Caki2 (cell line): ENCODE data around the gene TCTN3. TPM values are rescaled to one million over a fixed set of nuclear protein-coding genes. Genes with fewer than 3 reads are reported as not detected.
"Not testable (repeated sequence)": the region's sequence is repeated elsewhere in the genome, so short reads cannot be mapped to it uniquely, and the experiment has no call there.

Experiments
- DNase-seq: peaks from one replicate; pipeline ENCODE4 v3.0.0-alpha.2; 2015; ENCODE audit warnings: low read depth
- in situ Hi-C: cut with HindIII; loops from 2 replicates; pipeline ENCODE4 v1.10.0; 2016; ENCODE audit warnings: low sequenced_read_pairs, low pct_unique_long_range_greater_than_20kb, mixed read lengths
- total RNA-seq: library from RNA; depleted of rRNA; stranded (reverse); fragments of >200 nt; shearing (Covaris generic); gene quantifications from 2 replicates; pipeline ENCODE4 v1.2.3, GENCODE V29; 2014; ENCODE audit warnings: low replicate concordance; rRNA removed

Gene TCTN3, protein sequence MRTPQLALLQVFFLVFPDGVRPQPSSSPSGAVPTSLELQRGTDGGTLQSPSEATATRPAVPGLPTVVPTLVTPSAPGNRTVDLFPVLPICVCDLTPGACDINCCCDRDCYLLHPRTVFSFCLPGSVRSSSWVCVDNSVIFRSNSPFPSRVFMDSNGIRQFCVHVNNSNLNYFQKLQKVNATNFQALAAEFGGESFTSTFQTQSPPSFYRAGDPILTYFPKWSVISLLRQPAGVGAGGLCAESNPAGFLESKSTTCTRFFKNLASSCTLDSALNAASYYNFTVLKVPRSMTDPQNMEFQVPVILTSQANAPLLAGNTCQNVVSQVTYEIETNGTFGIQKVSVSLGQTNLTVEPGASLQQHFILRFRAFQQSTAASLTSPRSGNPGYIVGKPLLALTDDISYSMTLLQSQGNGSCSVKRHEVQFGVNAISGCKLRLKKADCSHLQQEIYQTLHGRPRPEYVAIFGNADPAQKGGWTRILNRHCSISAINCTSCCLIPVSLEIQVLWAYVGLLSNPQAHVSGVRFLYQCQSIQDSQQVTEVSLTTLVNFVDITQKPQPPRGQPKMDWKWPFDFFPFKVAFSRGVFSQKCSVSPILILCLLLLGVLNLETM
- 44.7 and 45.5 TPM in 2 replicates for total RNA-seq

DNA sequence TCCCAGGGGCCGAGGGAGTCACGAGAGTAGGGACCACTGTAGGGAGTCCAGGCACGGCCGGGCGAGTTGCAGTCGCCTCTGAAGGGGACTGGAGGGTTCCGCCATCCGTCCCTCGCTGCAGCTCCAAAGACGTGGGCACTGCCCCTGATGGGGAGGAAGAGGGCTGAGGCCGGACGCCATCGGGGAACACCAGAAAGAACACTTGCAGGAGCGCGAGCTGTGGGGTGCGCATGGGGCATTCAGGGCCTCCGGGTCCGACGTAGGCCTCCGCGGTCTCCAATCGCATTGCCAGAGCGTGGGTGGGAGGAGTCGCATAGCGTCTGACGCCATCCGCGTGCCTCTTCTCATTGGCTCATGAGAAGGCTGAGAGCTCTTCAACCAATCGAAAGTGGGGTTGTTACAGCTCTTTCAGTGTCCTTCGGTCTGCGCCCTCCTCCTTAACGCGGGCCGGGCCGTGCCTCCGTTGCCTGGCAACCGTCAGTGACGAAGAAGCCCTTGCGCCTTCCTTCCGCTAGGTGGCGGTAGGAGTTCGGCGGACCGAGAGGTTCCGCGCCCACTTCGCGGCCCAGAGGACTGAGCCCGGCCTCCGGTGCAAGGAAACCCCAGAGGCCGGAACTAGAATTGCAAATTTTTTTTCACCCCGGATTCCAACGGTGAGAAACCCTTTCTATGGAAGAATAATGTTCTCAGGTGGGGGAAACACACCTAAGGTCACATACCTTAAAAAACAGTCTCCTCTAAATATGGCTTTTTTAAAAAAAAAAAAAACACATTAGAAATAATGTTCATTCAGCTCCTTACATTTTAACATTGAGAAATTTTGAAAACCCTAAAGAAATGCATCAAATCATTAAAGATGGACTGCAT lies at the start of gene TCTN3:
Gene TCTN3 (minus strand): TSS at position 260 of the 867 bp plus-strand sequence. CDS start 28 bp downstream, at position 232.
- in situ Hi-C loops = no loop called here

DNA sequence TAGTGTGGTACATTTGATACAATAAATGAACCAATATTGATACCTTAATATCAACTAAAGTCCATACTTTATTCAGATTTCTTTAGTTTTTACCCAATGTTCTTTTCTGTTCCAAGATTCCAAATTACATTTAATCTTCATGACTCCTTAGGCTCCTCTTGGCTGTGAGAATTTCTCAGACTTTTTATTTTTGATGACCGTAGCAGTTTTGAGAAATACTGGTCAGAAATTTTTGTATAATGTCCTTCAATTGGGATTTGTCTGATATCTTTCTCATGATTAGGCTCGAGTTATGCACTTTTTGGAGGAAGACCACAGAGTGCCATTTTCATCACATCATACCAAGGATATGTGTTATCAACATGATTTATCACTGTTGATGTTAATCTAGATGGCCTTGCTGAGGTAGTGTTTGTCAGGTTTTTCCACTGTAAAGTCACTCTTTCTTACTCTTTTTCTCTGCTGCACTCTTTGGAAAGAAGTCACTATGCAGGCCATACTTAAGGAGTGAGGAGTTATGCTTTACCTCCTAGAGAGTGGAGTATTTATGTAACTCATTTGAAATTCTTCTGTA lies 49.3 kb upstream of the TCTN3 start:
- in situ Hi-C loops = no loop called here
- no peak for DNase-seq

More for the DNA sequence above, at the start of gene TCTN3:
- peak; percentile 99 for DNase-seq

DNA sequence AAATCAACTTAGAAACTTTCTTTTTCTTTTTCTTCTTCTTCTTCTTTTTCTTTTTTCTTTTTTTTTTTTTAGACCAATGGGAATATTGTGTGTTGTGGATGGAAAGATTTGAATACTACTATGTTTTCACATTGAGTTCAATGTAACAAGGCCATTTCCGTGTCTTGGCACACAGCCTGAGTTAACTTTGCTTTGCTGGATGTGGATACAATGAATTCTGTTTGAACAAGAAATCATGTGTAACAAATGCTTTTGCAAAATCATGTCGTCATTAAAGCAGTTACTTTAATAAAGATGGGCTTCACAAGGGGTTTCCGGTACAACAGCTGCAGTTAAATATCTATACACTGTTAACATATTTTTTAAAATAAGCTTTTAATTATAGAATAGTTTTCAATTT lies 48.8 kb upstream of the TCTN3 start:
- in situ Hi-C loops = no loop called here

DNA sequence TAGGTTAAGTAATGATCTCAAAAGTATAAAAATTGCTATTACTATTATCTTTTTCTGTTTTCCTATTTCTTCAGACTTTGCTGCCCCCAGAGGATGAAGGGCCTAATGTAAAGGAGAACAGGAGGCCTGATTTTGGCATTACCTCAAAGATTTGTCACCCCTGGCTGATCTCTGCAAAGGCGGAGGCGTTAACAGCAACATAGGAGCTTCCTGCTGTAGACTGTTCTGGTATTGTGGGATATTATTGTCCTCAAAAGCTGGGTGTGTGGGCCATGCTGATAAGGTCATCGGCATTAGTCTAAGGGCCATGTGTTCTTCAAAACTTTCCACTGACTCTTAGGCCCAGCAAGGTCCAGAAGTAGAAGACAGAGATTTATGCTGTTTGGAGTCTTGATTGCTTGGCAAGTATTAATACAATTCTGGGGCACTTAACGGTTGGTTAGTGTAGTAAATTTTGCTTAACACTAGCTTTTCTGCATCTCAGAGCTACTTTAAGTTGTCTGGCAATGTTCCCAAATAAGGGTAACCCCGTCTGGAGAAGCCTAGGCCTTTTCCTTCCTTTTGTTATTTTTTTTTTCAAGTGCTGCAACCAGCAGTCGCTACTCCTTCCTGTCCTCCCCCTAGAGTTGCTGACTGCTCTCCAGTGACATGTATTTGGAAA lies 48.2 kb upstream of the TCTN3 start:
- in situ Hi-C loops = no loop called here
- no peak for DNase-seq

More for the DNA sequence above, 48.8 kb upstream of the TCTN3 start:
- DNase-seq = no peak

DNA sequence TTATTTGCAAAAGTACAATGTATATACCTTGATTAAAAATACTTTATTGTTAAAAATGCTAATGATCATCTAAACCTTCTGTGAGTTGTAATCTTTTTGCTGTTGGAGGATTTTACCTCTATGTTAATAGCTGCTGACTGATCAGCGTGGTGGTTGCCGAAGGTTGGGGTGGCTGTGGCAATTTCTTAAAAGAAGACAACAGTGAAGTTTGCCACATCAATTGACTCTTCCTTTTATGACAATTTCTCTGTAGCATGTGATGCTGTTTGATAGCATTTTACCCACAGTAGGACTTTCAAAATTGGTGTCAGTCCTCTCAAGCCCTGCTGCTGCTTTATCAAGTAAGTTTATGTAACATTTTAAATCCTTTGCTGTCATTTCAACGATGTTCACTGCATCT lies 45.3 kb upstream of the TCTN3 start:
- in situ Hi-C loops = no loop called here
- DNase-seq = no peak

DNA sequence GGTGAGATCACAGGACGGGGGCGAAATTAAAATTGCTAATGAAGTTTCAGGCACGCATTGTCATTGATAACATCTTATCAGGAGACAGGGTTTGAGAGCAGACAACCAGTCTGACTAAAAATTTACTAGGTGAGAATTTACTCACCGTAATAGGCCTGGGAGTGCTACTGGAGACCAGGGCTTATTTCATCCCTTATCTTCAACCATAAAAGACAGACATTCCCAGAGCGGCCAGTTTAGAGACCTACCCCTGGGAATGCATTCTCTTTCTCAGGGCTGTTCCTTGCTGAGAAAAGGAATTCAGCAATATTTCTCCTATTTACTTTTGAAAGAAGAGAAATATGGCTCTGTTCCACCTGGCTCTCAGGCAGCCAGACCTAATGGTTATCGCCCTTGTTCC lies 39.2 kb upstream of the TCTN3 start:
- in situ Hi-C loops, DNase-seq: not testable (repeated sequence)

DNA sequence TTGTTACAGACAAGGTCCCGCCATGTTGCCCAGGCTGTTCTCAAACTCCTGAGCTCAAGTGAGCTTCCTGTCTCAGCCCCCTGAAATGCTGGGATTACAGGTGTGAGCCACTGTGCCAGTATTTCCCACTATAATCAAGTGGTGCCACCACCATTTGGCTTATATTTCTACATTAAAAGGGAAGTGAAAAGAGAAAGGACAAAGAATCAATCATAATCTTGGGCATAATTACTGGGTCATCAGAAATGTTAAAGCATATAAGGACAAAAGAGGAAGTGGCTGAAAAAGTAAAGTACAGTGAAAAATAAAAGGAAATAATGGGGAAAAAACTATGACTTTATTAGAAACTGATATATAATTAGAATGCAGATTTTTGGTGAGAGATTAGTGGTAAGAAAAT lies 36.5 kb upstream of the TCTN3 start:
- in situ Hi-C loops = no loop called here

DNA sequence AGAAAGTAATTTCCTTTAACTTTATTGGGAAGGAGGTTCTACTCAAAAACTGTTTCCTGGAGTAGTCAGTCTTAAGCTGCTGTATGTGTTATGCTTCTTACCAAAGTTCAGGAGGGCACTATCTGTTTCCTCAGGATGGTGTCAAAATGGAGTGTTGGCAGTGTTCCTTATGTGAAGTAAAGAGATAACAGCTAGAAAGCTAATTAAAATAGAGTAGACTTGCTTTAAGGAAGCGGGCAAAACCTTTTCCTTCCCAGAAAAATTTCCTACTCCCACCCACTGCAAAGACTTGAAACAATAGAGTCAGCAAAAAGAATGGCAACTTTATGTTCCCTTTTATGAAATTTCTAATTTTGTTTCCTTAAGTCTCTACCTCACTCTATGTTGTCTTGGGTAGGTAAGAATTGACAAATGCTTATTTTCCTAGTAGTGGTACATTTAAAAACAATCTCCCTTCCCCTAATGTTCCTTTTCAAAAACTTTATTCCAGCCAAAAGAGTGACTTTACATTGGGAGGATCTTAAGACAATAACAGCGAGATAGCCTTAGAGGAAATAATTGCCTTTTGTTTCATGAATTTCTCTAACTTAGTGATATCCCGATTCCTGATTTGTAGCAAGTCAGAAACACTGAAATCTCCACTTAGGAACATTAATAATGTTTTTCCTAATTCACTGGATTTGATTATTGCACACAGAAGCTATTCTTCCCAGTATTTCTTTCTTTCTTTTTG lies 35.8 kb upstream of the TCTN3 start:
- DNase-seq = no peak
- in situ Hi-C loops = no loop called here

More for the DNA sequence above, 36.5 kb upstream of the TCTN3 start:
- no peak for DNase-seq

DNA sequence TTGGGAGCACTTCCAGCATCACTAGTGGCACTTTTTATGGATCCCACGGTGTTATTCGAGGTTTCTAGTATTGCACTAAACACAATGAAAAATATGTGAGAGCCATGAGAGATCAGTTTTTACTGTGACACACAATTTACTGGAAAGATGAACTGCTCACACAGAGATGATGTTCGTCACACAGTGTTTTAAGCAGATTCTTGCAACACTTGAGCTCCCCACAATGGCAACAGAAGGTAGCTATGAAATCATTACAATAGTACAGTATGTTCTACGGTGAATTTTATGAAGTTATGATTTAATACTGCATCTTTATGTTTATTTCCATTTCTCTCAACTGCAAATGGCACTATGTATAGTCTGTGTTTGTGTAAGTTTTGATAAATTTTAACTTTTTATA lies 34.8 kb upstream of the TCTN3 start:
- DNase-seq = no peak
- in situ Hi-C loops = no loop called here

DNA sequence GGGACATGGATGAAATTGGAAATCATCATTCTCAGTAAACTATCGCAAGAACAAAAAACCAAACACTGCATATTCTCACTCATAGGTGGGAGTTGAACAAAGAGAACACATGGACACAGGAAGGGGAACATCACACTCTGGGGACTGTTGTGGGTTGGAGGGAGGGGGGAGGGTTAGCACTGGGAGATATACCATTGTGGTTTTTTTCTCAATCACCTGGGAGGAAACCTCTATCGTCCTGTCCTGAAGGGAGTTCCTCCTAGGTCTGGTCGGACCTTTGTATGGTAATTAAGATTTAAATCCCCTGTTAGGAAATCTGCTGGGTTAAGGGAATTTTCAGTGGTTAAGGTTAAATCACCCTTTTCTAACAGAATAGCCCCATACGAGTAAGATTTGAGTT lies 28.8 kb upstream of the TCTN3 start:
- DNase-seq, in situ Hi-C loops: not testable (repeated sequence)

DNA sequence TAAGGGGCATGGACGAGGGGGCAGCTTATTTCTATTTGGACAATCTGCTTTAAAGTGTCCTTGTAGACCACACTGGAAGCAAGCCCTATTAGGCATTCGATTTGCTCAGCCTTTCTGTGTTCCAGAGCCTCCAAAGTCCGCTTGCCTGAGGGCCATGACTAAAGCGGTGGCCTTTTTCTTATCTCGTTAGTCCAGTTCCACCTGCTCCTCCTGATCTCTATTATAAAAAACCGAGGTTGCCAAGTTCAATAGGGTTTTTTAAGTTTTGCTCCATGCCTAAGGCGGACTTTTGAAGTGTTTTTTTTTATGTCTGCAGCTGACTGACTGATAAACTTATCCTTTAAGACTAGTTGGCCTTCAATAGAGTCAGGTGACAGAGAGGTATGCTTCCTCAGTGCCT lies 27.0 kb upstream of the TCTN3 start:
- in situ Hi-C loops = not testable (repeated sequence)

DNA sequence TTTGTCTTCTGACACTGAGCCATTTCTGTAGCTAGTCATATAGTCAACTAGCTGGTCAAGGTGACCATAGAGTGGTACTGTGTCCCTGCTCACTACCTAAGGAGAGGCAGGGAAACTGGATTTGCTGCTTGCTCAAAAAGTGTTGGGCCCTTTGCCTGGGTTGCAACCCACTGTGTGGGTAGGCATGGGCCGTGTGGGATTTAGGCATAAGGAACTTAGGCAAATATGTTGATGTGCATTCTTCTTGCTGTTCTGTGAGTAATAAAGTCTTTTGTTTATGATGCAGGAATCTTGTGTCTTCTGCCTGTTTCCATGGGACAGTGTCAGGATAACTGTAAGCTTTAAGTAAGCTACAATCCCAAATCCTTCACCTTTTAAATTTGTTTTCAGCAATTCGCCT lies 23.1 kb upstream of the TCTN3 start:
- in situ Hi-C loops = no loop called here
- DNase-seq = no peak

More for the DNA sequence above, 27.0 kb upstream of the TCTN3 start:
- DNase-seq = not testable (repeated sequence)

DNA sequence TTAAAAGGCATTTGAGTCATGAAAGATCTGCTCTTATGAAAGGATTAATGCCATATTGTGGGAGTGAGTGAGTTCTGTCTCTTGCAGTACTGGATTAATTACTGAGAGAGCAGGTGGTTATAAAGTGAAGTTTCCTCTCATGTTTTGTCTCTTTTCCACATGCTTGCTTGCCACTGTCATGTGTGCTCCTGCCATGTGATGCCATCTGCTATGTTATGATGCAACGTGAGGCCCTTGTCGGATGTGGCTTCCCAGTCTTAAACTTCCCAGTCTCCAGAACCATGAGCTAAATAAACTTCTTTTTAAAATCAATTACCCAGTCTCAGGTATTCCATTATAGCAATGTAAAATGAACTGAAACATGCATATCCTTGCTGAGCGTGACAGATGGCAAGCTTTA lies 22.7 kb upstream of the TCTN3 start:
- no peak for DNase-seq
- in situ Hi-C loops = no loop called here

DNA sequence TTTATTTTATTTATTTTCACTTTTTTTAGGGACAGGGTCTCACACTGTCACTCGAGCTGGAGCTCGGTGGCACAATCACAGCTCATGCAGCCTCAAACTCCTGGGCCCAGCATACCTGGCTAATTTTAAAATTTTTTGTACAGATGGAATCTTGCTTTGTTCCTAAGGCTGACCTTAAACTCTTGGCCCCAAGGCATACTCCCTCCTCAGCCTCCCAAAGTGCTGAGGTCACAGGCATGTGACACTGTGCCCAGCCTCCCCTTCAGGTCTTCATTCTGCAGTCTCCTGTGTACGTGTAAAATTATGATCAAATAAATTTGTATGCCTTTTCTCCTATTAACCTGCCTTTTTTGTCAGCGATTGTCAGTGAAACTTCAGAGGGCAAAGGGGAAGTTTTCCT lies 17.8 kb upstream of the TCTN3 start:
- DNase-seq = no peak
- in situ Hi-C loops = no loop called here

DNA sequence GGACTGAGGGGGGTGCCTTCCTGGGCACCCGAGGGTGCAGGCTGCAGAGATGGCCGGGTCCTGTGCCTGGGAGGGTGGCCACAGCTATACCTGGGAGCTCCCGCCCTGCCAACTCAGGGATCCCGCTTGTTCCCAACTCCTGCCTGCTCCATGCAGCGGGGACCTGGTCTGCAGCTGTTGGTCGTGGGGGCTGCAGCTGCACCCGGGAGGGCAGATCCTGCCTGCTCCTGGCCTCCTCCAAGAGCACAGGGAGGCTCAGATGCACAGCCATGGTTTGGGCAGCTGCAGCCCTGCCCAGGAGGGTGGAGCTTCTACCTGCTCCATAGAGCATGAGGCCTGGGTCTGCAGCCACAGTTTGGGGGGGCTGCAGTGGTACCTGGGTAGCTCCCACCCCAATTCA lies 13.3 kb upstream of the TCTN3 start:
- in situ Hi-C loops = no loop called here
- no peak for DNase-seq

DNA sequence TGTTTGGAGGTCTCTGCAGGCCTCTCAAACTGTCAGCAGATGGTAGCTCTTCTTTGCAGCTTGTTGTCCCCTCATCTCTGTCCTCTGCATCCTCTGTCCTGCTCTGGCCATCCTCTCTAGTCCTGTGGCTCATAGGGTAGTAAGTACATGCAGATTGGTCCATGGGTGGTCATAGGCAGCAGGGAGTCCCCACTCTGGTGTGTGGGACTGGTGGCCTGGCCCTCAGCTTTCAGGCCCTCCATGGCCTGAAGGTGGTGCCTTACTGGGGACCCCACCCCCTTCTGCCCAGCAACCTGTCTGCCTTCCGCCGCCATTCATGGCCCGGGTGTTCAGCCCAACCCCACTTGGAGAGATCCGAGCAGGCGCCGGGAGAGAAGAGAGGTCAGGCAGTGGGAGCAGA lies 12.8 kb upstream of the TCTN3 start:
- in situ Hi-C loops = no loop called here

DNA sequence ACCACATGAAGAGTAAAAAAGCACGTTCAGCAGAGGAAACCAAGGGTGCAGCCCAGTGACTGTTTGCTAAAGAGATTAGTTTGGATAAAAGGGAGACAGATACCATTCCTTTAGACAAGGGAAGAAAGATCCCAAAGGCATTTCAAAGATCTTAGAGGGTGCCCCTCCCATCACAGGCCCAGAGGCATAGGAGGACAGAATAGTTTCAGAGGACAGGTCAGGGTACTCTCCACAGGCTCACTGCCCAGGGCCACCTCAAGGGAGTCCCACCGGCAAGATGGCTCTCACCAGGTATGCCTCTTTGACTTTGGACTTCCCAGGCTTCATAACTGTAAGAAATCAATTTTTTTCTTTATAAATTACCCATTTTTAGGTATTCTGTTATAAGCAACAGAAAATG lies 4.7 kb upstream of the TCTN3 start:
- in situ Hi-C loops = no loop called here
- DNase-seq = no peak

More for the DNA sequence above, 12.8 kb upstream of the TCTN3 start:
- no peak for DNase-seq
